NCI-H1092 treated with DMSO at 0.1 percent for 48 hours (cell line): ENCODE results near the gene RBM4B.

Experiments used
- DNase-seq: peaks from one replicate; lab custom pipeline; 2025; lab: John Stamatoyannopoulos, UW

RBM4B gene

DNA sequence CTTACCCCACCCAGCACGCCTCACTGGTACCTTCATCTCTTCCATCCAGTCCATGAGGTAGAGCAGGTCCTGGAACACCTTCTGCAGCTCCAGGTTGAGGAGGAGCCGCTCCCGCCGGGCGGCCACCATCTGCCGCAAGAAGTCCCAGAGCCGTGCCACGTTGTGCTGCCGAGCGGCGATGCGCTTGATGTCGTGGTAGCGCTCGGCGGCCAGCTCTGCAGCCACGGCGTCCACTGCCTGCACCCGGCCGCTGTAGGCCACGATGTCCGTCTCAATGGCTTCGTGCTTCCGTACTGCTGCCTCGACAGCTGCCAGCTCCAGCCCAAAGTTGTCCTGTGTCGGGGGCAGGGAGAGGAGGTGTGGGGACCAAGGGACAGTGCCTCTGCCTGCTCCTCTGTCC, 29.8 kb upstream of the RBM4B start:
- DNase-seq, result no peak

DNA sequence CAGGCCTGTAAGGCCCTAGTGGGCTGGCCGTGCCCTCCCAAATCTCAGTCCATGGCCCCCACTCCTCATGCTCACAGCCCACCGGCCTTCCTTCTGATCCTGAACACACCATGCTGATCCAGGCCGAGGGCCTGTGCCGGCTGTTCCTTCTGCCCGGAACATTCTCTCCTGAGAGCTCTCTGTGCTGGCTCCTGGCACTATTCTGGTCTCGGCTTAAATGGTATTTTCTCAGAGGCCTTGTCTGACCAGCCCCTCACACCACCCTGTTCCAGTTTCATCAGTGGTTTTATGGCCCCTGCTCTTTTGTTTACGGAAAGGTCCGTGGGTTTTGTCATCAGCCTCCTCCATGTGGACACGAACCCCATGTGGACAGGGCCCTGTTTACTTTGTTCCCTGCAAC, 29.3 kb upstream of the RBM4B start:
- no peak for DNase-seq

DNA sequence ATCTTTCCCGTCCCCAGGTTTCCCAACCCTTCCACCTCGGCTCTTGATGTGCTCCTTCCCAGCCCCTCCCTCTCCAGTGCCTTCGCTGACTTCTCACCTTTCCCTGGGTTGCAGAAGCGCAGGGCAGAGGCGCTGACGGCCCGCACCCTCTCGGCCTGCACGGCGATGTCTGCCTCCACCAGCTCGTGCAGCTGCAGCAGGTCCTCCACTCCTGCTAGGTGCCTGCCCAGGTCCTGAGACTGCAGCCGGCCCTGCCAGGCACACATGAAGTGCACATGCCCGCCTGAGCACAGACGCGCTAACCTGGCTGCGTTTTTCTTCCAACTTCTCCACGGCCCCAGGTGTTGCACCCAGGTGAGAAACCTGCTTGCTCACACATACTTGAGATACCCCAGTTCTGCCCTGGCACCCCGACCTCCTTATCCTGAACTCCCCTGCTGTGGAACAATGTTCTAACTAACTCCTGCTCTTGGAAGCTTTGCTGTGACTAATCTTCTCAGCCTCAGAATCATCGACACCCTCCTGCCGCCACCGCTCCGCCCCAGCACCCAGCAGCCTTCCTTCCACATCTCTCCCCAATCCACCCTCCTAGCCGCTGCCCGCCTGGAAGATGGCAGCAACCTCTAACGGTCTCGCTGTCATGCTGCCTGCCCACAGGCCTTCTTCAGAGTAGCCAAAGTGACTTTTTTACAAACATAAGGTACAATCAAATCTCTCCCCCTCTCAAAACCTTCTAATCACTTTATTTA, 28.1 kb upstream of the RBM4B start:
- DNase-seq, result no peak

DNA sequence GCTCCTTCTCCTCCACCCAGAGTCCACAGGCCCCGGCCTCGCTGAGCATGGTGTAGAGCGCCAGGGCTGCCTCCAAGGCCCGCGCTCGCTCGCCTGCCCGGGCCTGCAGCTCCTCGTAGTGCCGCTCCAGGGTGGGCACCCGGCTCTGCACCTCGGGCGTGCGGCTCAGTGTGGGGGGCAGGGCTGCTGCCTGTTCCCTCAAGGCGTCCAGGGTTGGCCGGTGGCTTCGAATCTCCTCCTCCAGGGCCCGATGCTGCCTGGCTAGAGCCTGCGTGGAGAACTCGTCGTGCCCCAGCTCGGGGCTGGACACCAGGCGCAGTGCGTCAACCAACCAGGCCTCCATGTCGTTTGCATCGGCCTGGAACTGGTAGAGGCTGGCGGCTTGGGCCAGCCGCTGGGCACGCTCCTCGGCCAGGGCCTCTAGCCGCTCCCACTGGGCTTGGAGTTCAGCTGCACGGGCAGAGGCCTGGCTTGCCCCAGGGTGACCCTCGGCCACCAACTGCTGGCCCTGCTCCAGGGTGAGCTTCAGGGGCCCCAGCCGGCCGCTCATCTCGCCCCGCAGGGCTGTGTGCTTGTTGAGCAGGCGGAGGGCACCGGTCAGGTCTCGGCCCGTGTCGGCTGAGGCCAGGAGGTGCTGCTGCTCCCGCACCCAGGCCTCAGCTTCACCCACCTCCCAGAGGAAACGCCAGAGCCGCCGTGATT, 27.1 kb upstream of the RBM4B start:
- DNase-seq, result no peak

DNA sequence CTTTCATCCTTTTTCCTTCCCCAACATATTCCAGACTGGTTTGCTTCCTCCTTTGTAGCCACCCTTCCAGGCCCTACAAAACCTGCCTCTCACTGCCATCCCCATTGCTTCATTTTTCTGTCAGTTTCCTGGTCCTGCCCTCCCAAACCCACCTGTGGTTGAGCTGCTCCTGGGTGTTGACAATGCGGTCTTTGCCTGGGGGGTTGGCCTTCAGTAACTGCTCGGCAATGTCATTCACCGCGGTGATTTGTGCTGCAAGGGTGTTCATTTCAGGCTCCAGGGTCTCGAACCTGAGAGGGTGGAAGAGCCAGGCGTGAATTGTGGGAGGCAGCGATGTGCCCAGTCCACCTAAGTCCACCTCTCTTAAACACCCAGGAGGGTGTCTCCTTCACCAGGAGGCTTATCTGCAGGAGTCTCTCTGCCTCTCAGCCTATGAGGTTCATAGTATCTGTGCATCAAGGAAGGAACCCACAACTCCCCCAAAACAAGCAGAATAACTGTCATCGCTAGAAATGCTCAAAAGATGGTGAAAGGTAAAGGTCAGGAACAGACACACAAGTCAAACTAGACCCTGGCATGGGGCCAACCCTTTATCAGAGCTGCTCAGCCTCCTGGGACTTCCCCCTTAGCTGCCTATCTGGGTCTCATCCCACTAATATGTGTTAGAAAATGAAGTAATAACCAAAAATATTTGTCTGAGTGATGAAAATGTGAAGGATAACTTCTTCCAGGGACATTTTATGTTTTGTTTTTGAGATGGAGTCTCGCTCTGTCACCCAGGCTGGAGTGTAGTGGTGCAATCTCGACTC, 23.9 kb upstream of the RBM4B start:
- DNase-seq, result no peak

DNA sequence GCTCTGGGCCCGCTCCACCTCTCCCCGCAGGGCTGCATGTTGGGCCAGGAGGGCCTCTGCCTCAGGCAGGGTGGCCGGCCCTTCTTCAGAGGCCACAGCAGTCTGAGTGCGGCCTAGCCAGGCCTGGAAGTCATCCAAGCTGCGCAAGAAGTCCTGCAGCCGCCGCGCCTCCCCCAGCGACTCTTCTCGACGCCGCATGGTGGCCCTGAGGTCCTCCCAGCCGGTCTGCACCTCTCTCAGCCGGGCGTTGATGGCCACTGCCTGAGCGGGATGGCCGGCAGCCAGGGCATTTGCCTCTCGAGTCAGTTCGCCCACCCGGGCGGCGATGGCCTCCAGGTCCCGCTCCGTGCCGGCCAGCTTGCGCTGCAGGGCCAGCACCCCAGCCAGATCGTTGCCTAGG, 23.1 kb upstream of the RBM4B start:
- no peak for DNase-seq

DNA sequence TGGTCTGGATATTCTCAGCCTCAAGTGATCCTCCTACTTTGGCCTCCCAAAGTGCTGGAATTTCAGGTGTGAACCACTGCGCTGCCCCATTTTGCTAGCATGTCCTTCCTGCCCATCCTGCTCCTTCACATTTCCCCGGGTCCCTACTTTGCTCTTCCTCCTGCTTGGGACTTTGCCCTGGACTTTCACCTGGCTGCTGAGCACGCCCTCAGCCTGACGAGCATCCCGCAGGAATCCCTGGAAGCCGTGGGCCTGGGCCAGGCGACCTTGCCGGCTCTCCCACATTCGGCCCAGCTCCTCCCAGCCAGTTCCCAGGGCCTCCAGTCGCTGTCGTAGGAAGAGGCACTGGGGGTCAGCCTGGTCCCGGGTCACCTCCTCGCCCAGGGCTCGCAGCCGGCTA, 22.6 kb upstream of the RBM4B start:
- DNase-seq, result no peak

DNA sequence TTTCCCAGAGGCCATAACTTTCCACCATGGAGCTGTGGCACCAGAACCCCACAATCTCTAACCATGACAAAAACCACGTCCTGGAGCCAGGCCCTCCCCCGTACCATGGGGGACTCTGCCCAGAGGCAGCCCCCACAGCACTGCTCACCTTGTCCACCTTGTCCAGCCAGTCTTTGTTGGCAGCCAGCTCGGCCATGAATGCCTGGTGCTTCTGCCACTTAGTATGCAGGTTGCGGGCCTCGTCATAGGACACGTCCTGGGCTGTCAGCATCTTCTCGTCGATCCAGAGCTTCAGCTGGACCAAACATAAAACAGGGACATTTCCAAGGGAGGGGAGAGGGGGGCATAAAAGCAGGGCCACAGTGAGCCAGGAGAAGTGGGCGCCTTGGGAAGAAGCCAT, 20.8 kb upstream of the RBM4B start:
- DNase-seq, result no peak

DNA sequence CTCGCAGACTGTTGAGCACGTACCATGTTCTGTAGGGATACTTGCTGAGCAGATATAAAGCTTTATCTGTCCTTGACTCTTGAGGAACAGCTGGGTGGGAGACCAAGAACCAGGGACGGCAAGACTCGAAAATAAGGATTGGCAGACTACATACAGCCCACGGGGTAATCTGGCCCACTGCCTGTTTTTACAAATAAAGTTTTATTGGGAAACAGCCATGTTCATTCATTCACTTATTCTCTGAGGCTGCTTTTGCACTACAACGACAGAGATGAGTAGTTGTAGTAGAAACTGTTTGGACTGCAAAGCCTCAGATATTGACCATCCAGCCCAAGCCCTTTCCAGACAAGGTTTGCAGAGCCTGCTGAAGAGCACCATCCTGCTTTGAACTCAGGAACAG, 20.3 kb upstream of the RBM4B start:
- no peak for DNase-seq

DNA sequence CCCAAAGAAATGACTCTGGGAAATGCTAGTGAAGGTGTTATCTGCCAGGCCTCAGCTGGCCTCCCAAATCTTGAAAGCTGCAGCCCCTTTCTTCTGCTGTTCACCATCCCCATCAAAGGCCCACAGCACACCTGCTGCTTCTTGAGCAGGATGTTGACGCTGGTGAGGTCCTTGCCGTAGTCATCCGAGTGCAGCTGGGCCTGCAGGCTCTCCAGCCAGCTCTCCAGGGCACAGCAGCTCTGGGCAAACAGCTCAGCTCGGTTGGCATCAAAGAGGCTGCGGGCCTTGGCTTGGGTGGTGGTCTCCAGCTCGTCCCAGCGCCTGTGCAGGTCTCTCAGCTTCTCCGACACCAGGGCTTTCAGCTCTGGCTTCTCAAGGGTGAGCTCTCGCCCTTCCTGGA, 18.5 kb upstream of the RBM4B start:
- no peak for DNase-seq

DNA sequence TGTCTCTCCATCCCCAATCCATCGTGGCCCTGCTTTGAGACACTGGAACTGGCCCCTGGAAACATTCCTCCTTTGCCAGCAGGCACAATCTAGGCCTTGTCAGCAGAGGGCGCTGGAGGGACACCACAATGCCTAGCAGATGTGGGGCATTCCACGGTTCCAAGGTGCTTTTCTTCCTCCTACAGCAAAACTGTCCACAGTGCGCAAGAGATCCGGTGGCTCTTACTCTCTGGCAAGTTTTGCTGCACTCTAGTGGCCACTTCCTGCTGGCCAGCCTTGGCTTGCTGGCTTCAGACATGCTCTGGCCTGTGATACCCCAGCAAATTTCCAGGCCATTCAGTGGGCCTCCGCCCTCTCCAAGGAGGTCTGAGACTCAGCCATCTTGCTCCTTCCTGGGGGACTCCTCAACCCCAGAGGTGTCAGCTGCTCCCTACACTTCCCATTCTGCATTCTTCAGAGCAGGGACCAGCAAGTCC, 17.1 kb upstream of the RBM4B start:
- DNase-seq, result peak; percentile 83

DNA sequence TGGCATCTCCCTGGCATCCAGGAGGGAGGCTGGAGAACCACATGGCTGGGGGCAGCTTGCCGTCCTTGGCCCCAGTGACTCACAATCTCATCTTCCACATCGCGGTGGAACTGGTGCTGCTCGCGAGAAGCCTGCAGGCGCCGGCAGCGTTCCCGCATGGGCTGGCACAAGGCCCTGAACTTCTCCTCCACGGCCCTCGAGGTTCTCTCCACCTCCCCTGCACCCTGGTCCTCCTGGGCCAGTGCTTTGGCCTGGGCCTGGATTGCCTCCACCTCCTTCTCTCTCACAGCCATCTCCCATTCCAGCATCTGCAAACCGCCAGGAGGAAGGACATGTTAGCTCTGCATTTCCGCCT, 16.3 kb upstream of the RBM4B start:
- DNase-seq, result no peak

DNA sequence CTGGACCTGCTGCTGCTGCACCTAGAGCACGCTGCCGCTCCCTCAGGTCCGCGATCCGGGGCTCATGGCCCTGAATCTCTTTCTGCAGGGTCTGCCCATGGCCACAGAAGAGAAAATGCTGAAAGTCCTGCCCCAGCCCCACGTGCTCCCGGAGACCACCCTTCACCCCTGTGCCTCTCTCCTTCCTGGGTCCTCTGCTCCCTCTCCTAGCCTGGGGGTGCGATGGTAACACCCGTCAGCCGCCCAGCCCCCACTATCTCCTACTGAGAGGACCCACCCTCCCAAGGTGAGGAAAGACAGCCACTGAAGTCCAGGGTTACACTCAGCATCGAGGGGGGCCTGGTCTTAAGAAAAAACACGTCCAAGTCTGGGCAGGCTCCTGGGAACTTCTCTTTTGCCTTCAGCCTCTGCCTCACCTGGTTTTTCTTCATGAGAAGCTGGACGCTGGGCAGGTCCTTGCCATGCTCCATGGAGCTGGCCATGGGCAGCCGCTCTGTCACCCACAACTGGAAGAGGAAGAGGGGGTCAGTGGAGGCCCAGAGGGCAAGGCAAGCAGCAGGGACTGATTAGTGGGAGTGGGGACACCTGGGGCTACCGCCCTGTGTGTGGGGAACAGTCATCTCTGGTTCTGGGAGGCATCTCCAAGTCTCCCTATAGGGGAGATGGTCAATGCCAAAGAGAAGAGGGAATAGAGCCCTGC, 15.8 kb upstream of the RBM4B start:
- DNase-seq, result no peak

DNA sequence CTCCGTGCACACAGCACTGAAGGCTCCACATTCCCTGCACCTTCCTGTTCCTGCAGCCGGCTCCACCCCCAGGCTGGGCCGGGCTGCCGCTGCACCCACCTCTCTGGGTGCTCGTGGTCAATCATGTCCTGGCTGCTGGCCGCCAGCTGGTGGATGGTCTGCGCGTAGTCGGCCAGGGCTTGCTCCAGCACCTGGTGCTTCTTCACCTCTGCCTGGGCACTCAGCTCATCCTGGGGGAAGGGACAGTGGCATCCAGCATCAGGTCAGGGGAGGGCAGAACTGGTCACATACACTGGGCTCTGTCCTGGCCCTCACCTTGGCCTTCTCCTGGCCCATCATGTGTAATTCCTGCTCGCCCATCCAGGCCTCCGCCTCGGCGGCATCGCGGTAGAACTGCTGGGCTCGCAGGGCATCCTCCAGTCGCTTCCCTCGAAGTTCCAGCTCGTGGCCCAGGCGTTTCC, 15.2 kb upstream of the RBM4B start:
- DNase-seq, result no peak

DNA sequence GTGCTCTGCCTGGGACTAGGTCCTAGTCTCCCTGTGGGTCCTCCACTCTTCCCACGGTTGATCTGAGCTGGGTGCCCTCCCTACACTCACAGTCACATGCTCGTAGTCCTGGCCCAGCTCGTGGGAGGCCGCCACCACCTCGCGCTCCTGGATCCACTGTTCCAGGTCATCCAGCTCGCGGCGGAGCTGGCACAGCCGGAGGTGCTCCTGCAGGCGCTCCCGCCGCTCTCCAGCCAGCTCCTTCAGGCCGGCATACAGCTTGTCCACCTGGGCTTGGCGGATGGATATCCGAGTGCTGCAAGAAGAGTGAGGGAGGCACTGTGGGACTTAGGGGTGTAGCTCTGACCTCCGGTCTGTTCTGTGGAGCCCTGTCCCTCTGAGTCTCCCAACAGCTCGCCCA, 14.8 kb upstream of the RBM4B start:
- no peak for DNase-seq

DNA sequence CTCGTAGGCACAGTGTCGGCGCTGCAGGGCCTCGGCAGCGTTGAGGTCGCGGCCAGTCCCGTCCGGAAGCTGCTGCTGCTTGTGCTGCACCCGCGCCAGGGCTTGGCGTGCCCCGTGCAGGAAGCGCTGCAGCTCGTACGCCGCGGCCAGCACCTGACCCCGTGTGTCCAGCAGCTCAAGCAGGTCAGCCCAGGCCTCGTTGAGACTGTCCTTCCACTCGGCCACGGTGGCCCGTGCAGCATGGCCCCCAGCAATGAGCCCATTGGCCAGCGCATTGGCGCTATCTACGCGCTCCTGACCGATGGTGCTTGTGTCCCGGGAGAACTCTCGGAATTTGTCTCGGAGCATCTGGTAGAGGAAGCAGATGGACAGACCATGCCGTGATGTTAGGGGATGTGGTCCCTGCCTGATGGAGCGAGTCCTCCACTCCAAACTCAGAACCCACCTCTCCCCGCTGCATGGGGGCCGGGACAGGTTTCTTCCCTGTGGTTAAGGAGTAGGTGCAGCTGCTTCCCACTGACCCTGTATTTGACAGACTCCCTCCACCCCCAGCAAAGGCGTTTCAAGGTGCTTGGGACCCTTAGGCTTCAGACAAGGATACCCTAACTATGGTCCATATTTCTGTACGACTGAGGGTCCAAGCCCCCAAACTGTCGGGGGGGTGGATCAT, 13.8 kb upstream of the RBM4B start:
- DNase-seq, result no peak

DNA sequence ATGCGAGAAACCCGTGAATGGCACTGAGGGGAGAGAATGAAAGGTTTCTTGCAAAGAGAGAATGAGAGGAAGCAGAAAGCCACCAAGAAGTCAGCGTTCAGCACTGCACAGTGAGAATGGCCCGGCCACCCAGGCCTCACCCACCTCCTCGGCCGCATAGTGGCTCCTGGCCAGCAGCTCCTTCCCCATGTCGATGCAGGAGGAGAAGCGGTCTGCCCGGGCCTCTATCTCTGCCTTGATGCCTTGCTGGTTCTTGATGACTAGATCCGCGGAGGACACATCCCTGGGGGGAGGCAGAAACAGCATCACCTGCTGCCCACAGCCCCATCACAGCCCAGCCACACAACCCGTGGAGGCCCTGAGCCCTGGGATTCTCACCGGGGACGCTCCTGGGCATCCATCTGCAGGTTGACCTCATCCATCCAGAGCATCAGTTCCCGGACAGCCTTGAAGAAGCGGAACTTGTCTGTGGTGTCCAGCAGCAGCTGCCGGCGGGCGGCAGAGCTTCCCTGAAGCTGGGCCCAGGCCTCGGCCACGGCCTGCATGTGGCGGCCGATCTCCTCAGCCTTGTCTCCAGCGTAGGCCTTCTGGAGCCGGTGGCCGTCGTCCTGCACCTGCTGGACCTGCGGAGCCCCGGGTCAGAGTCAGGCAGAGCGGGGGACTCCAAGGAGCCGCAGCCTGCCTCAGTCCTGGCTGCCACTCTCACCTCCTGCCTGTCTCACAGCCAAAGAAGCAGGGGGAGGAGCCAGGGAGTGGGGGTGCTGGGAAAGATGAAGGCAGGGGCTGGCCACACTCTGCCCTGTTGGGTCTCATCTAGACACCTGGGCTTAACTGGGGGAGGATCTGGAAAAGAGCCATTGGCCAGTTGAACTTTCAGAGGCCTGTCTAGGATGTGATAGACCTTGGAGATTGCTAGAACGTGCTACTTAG, 12.2 kb upstream of the RBM4B start:
- DNase-seq, result no peak

DNA sequence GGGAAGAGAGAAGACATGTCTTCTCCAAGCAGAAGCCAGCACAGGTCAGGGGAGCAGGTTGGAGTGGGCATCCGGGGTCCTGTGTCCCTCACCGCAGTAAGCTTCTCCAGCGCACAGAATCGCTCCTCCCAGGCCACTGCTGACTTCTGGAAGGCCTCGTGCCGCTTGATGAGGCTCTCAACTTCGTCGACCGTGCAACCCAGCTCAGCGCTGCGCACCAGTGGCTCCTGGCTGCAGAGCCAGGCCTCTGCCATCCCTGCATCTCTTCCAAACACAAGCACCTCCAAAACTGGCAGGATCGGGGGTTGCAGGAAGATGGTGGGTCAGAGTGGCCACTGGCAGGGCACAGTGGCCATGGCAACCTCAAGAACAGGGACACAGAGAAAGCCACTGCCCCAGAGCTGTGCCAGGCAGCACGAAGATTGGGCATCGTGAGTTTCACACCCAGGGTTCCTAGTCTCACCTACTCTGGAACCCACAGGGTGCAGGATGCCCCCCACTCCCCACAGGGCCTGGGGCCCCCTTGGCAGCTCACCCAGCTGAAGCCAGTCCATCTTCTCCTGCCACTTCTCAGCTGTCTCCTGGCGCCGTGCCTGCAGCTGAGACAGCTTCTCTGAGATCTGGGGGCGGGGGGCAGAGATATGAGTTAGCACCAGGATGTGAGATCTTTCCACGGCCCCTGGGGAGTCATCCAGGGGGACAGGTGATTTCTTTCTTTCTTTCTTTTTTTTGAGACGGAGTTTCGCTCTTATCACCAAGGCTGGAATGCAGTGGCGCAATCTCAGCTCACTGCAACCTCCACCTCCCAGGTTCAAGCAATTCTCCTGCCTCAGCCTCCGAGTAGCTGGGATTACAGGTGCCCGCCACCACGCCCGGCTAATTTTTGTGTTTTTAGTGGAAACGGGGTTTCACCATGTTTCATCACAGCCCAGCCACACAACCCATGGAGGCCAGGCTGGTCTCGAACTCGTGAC, 11.2 kb upstream of the RBM4B start:
- DNase-seq, result no peak

DNA sequence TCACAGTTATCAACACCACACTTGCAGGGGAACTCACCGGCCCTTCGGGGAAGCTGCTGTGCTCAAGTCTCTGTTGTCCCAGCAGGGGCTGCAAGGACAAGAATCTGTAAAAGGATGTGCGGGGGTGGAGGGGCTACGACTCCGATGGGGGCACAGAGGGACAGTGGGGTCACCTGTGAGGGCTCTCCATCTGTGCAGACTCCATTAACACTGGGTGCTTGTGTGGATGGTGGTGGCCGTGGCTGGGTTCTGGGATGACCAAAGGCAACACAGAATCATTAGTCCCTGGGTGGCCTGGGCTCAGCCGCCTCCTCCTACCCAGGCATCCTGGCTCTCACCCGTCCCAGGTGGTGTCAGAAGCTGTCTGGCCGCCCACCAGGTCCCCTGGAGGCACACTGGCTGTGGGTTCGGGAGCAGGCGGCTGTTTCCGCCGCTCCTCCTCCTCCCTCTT, 10.2 kb upstream of the RBM4B start:
- DNase-seq, result no peak
